PC-3 (cell line): ENCODE data around the gene HYOU1. TPM values are rescaled to one million over a fixed set of nuclear protein-coding genes. Genes with fewer than 3 reads are reported as not detected.
"Not testable (repeated sequence)": the region's sequence is repeated elsewhere in the genome, so short reads cannot be mapped to it uniquely, and the experiment has no call there.

Experiments used
- ATAC-seq: fragments of 200-7000 bp; cut with Tn5 transposase; 2 replicates; pipeline ENCODE4 v1.9.1; 2020; ENCODE audit warnings: mild to moderate bottlenecking, moderate library complexity
- BruUV-seq: library from RNA; stranded (reverse); fragments of 400-500 nt; replicated peaks from 2 replicates; lab custom pipeline; 2021; lab: Mats Ljungman, UMichigan
- CTCF ChIA-PET: fragments of 300-600 bp; sonication (Branson Sonifier 250); formaldehyde crosslinking; loops from one replicate; lab custom pipeline; 2022; ENCODE audit warnings: antibody characterized with exemption; lab: Charles Lee
- POLR2A ChIA-PET: fragments of 300-600 bp; sonication (Branson Sonifier 250); formaldehyde crosslinking; loops from one replicate; lab custom pipeline; 2022; ENCODE audit warnings: antibody characterized with exemption; ENCODE audit not compliant: unreplicated experiment; lab: Charles Lee
- DNase-seq: peaks from one replicate; pipeline ENCODE4 v3.0.0-alpha.2; 2015
- H2AFZ ChIP-seq: fragments of 300-600 bp; sonication (generic); 2 replicates; pipeline ENCODE4 v1.6.0; 2016; ENCODE audit warnings: antibody characterized with exemption, low read length
- H3F3A ChIP-seq: fragments of 300-600 bp; sonication (generic); one replicate; pipeline ENCODE4 v1.6.0; 2017; ENCODE audit warnings: antibody characterized with exemption, low read length, control low read depth, mild to moderate bottlenecking; ENCODE audit not compliant: unreplicated experiment
- H3K27ac ChIP-seq: fragments of 300-600 bp; sonication (generic); 2 replicates; pipeline ENCODE4 v1.5.1; 2016; ENCODE audit warnings: mild to moderate bottlenecking, low read length
- H3K27me3 ChIP-seq: fragments of 300-600 bp; sonication (generic); 2 replicates; pipeline ENCODE4 v1.6.1; 2016; ENCODE audit warnings: low read length, mixed read lengths
- H3K36me3 ChIP-seq: fragments of 300-600 bp; sonication (generic); 2 replicates; pipeline ENCODE4 v1.6.1; 2016; ENCODE audit warnings: low read depth, mixed run types, low read length, mixed read lengths
- H3K4me1 ChIP-seq: fragments of 300-600 bp; sonication (generic); 2 replicates; pipeline ENCODE4 v1.5.1; 2016; ENCODE audit warnings: low read length; ENCODE audit not compliant: insufficient read depth
- H3K4me2 ChIP-seq: fragments of 300-600 bp; sonication (generic); 2 replicates; pipeline ENCODE4 v1.6.0; 2016; ENCODE audit warnings: low read length
- H3K4me3 ChIP-seq: fragments of 300-600 bp; sonication (generic); 2 replicates; pipeline ENCODE4 v1.5.1; 2016; ENCODE audit warnings: mild to moderate bottlenecking, low read length, mixed read lengths
- H3K79me2 ChIP-seq: fragments of 300-600 bp; sonication (generic); 2 replicates; pipeline ENCODE4 v1.6.1; 2017; ENCODE audit warnings: low read length, mixed read lengths
- H3K9ac ChIP-seq: fragments of 300-600 bp; sonication (generic); 2 replicates; pipeline ENCODE4 v1.6.0; 2016; ENCODE audit warnings: mild to moderate bottlenecking, low read length
- H3K9me2 ChIP-seq: fragments of 300-600 bp; sonication (generic); replicated peaks from 2 replicates; pipeline ENCODE4 v1.6.1; 2016; ENCODE audit warnings: mixed run types, low read length, mixed read lengths
- H3K9me3 ChIP-seq: fragments of 300-600 bp; sonication (generic); 2 replicates; pipeline ENCODE4 v1.6.1; 2016; ENCODE audit warnings: low read length, mixed read lengths
- H4K20me1 ChIP-seq: fragments of 300-600 bp; sonication (generic); 2 replicates; pipeline ENCODE4 v1.6.1; 2016; ENCODE audit warnings: low read length, mixed read lengths
- CTCF ChIP-seq: fragments of 300-600 bp; sonication (generic); conservative IDR thresholded peaks from 2 replicates; pipeline ENCODE4 v1.5.1; 2017; ENCODE audit warnings: antibody characterized with exemption, low read depth, mild to moderate bottlenecking, low read length
- EZH2 ChIP-seq: fragments of 300-600 bp; sonication (generic); IDR thresholded peaks from one replicate; pipeline ENCODE4 v1.6.1; 2017; ENCODE audit warnings: antibody characterized with exemption, mild to moderate bottlenecking, low read length; ENCODE audit not compliant: unreplicated experiment
- EZH2phosphoT487 ChIP-seq: fragments of 300-600 bp; sonication (generic); IDR thresholded peaks from 2 replicates; pipeline ENCODE4 v1.6.1; 2018; ENCODE audit warnings: mild to moderate bottlenecking, antibody characterized with exemption, low read length, borderline replicate concordance
- intact Hi-C: fragments of 100-400 bp; cut with micrococcal nuclease; formaldehyde crosslinking; loops from 2 replicates; pipeline ENCODE4 v1.9.0; 2023
- total RNA-seq: library from RNA; depleted of rRNA; stranded (reverse); fragments of >200 nt; gene quantifications from 2 replicates; pipeline ENCODE4 v1.2.3, GENCODE V29; 2014

Gene HYOU1
- total RNA-seq, 1 experiment from 2014 or later = 168 TPM

GRCh38 chr11:119062779-119063178 is 5.8 kb upstream of the HYOU1 start:
- H3K27ac ChIP-seq = no peak overlapping the region
- DNase-seq = peak; percentile 57

DNA sequence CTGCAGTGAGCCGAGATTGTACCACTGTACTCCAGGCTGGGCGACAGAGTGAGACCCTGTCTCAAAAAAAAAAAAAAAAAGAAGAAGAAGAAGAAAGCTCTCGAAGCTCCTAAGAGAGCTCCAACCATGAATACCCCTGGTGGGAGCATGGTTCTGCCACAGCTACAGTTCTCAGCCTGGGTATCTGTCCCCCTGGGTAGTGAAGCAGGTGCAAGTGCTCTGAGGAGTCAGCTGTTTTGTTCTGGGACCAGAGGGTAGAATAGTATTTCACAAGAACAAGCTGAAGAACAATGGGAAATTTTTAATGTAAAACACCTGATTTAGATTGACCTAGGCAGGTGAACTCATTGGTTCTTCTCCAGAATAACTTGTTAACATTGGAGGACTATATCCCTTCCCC is 4.3 kb upstream of the HYOU1 start:
- H3K4me3 ChIP-seq = no peak overlapping the region
- no peaks in the 10 kb centered on the region for H3F3A ChIP-seq
- BruUV-seq = no TSS peak
- H3K4me2 ChIP-seq = no peak overlapping the region
- no peak overlapping the region for H3K27ac ChIP-seq
- H3K9ac ChIP-seq = no peak overlapping the region
- H3K9me2 ChIP-seq = no peaks in the 10 kb centered on the region
- DNase-seq (no peak), ATAC-seq (no peak)
- H3K27me3 ChIP-seq = no peaks in the 10 kb centered on the region
- ChIA-PET CTCF (no interaction called here), POLR2A (no interaction called here)
- peaks cover 12% of the 10 kb centered on the region; the same call in 1 of the 2 replicates for H3K4me1 ChIP-seq
- H2AFZ ChIP-seq = no peak overlapping the region
- intact Hi-C loops = no loop called here
- TF ChIP-seq CTCF (no peak), EZH2 (no peak), EZH2phosphoT487 (no peak)
- peaks cover 17% of the 10 kb centered on the region for H3K79me2 ChIP-seq
- H3K9me3 ChIP-seq = no peaks in the 10 kb centered on the region
- H4K20me1 ChIP-seq = 0 out of 2 replicates have a peak, but pooled peaks cover under 1% of the 10 kb centered on the region
- no peaks in the 10 kb centered on the region for H3K36me3 ChIP-seq

More at GRCh38 chr11:119062779-119063178, 5.8 kb upstream of the HYOU1 start:
- intact Hi-C loops = no loop called here
- POLR2A ChIA-PET = no interaction called here
- TF ChIP-seq EZH2phosphoT487 (no peak), EZH2 (no peak), CTCF (no peak)
- Histone ChIP-seq H3F3A (no peaks in the 10 kb centered on the region), H3K79me2 (peaks cover 24% of the 10 kb centered on the region), H3K36me3 (no peaks in the 10 kb centered on the region), H3K4me2 (no peak overlapping the region), H3K27me3 (no peaks in the 10 kb centered on the region), H3K9me3 (no peaks in the 10 kb centered on the region), H3K4me1 (peaks cover 16% of the 10 kb centered on the region; the same call in 1 of the 2 replicates), H4K20me1 (no peaks in the 10 kb centered on the region), H3K4me3 (no peak overlapping the region), H3K9me2 (no peaks in the 10 kb centered on the region), H2AFZ (no peak overlapping the region), H3K9ac (no peak overlapping the region)
- CTCF ChIA-PET = interaction anchor here (0.5 kb wide), 1 partner anchor 135 kb away, joined by 3 read pairs; no protein-coding TSS in a partner anchor
- no TSS peak for BruUV-seq
- ATAC-seq = no peak

GRCh38 chr11:119059128-119059527 is 2.1 kb upstream of the HYOU1 start:
- DNase-seq, H3K9ac ChIP-seq, CTCF ChIA-PET, H3K9me2 ChIP-seq, H3K27me3 ChIP-seq, ATAC-seq, H3K4me2 ChIP-seq, H3F3A ChIP-seq, H2AFZ ChIP-seq, H3K4me3 ChIP-seq, H3K9me3 ChIP-seq, BruUV-seq, H3K27ac ChIP-seq, POLR2A ChIA-PET: not testable (repeated sequence)
- Histone ChIP-seq H3K79me2 (peaks cover 27% of the 10 kb centered on the region), H4K20me1 (0 out of 2 replicates have a peak, but pooled peaks cover 10% of the 10 kb centered on the region), H3K4me1 (peaks cover 20% of the 10 kb centered on the region), H3K36me3 (peaks cover 12% of the 10 kb centered on the region)
- intact Hi-C loops = loop anchor here (5.0 kb wide), 1 partner anchor 42 kb away; the partner anchor contains the start of genes RPS25 and TRAPPC4
